ENCODE measurements around the gene OR2T6.

Gene OR2T6

GRCh38 chr1:248406721-248407692 is 31.5 kb downstream of the OR2T6 start:
- TF ChIP-seq FOXP2 (optimal IDR thresholded peaks at IDR 0.05; ENCODE audit: borderline replicate concordance, extremely low read depth, extremely low read length, insufficient read depth) (no peak), TAF1 (IDR thresholded peaks at IDR 0.05; ENCODE audit: borderline replicate concordance, insufficient read depth, low read length) (no peak), REST (IDR thresholded peaks at IDR 0.05; ENCODE audit: insufficient read depth in 1 of 2, low read depth in 2 of 2, low read length in 2 of 2) (no peak), SIN3A (IDR thresholded peaks at IDR 0.05; ENCODE audit: borderline replicate concordance, insufficient read depth, low read length) (no peak), POLR2AphosphoS5 (IDR thresholded peaks at IDR 0.05; ENCODE audit: low read depth, low read length) (no peak)

GRCh38 chr1:248416226-248416625 is 40.7 kb downstream of the OR2T6 start:
- no peak for TF ChIP-seq TAF1 (IDR thresholded peaks at IDR 0.05; ENCODE audit: borderline replicate concordance, insufficient read depth, low read length)
- TF ChIP-seq FOXP2 (optimal IDR thresholded peaks at IDR 0.05; ENCODE audit: borderline replicate concordance, extremely low read depth, extremely low read length, insufficient read depth) = no peak
- no peak for TF ChIP-seq REST (IDR thresholded peaks at IDR 0.05; ENCODE audit: insufficient read depth in 1 of 2, low read depth in 2 of 2, low read length in 2 of 2)
- no peak for TF ChIP-seq SIN3A (IDR thresholded peaks at IDR 0.05; ENCODE audit: borderline replicate concordance, insufficient read depth, low read length)
- no peak for TF ChIP-seq POLR2AphosphoS5 (IDR thresholded peaks at IDR 0.05; ENCODE audit: low read depth, low read length)

- no peak for TF ChIP-seq FOXP2 (optimal IDR thresholded peaks at IDR 0.05; ENCODE audit: borderline replicate concordance, extremely low read depth, extremely low read length, insufficient read depth)
- TF ChIP-seq REST (IDR thresholded peaks at IDR 0.05; ENCODE audit: insufficient read depth in 1 of 2, low read depth in 2 of 2, low read length in 2 of 2) = no peak
- TF ChIP-seq TAF1 (IDR thresholded peaks at IDR 0.05; ENCODE audit: borderline replicate concordance, insufficient read depth, low read length) = no peak
- no peak for TF ChIP-seq SIN3A (IDR thresholded peaks at IDR 0.05; ENCODE audit: borderline replicate concordance, insufficient read depth, low read length)
- TF ChIP-seq POLR2AphosphoS5 (IDR thresholded peaks at IDR 0.05; ENCODE audit: low read depth, low read length) = no peak
Observed at GRCh38 chr1:248417854-248418253, 42.3 kb downstream of the OR2T6 start.

- TF ChIP-seq TAF1 (IDR thresholded peaks at IDR 0.05; ENCODE audit: borderline replicate concordance, insufficient read depth, low read length) (no peak), REST (IDR thresholded peaks at IDR 0.05; ENCODE audit: insufficient read depth in 1 of 2, low read depth in 2 of 2, low read length in 2 of 2) (no peak), POLR2AphosphoS5 (IDR thresholded peaks at IDR 0.05; ENCODE audit: low read depth, low read length) (no peak), SIN3A (IDR thresholded peaks at IDR 0.05; ENCODE audit: borderline replicate concordance, insufficient read depth, low read length) (no peak)
Observed at GRCh38 chr1:248421384-248421783, 45.8 kb downstream of the OR2T6 start.
